ENCODE data around the gene MSL1. TPM values are rescaled to one million over a fixed set of nuclear protein-coding genes. Genes with fewer than 3 reads are reported as not detected.

The MSL1 gene
- total and polyA plus RNA-seq, 2 of the 13 experiments (the other 11 are each of a cell fraction or from before 2014, with no cell fraction given), result 63.8 to 88.5 TPM

GRCh38 chr17:40072735-40073346, 48.9 kb upstream of the MSL1 start (continued):
- no peak for TF ChIP-seq SMAD1 (CRISPR knock-in tag; IDR thresholded peaks at IDR 0.05; ENCODE audit: borderline replicate concordance, low read depth)
- no peak for TF ChIP-seq HNRNPH1 (optimal IDR thresholded peaks at IDR 0.05; ENCODE audit: low read depth, low read length)
- no peak for TF ChIP-seq LRRFIP1 (CRISPR knock-in tag; conservative IDR thresholded peaks at IDR 0.05)
- TF ChIP-seq ZNF816 (CRISPR knock-in tag; IDR thresholded peaks at IDR 0.05; ENCODE audit: borderline replicate concordance), result no peak
- TF ChIP-seq ZXDC (CRISPR knock-in tag; IDR thresholded peaks at IDR 0.05), result no peak
- no peak for TF ChIP-seq ZNF264 (CRISPR knock-in tag; IDR thresholded peaks at IDR 0.05)
- TF ChIP-seq ZMYM4 (CRISPR knock-in tag; IDR thresholded peaks at IDR 0.05), result no peak
- TF ChIP-seq RBM39 (IDR thresholded peaks at IDR 0.05; ENCODE audit: low read depth, low read length, poor library complexity, severe bottlenecking), result no peak
- TF ChIP-seq ZNF543 (CRISPR knock-in tag; IDR thresholded peaks at IDR 0.05), result no peak
- TF ChIP-seq SIX1 (CRISPR knock-in tag; IDR thresholded peaks at IDR 0.05; ENCODE audit: borderline replicate concordance), result no peak
- TF ChIP-seq JUN (CRISPR knock-in tag; IDR thresholded peaks at IDR 0.05), result no peak
- TF ChIP-seq ZNF776 (CRISPR knock-in tag; IDR thresholded peaks at IDR 0.05), result no peak
- no peak; the same call in 1 of the 2 replicates for TF ChIP-seq THRA (CRISPR knock-in tag; IDR thresholded peaks at IDR 0.05; ENCODE audit: borderline replicate concordance)
- TF ChIP-seq HOXA3 (CRISPR knock-in tag; IDR thresholded peaks at IDR 0.05), result peak; percentile 52
- no peak for TF ChIP-seq THAP11 (CRISPR knock-in tag; IDR thresholded peaks at IDR 0.05)
- TF ChIP-seq ZBTB14 (CRISPR knock-in tag; IDR thresholded peaks at IDR 0.05), result no peak
- no peak for TF ChIP-seq BRD4 (CRISPR knock-in tag; IDR thresholded peaks at IDR 0.05)
- TF ChIP-seq ZNF296 (CRISPR knock-in tag; conservative IDR thresholded peaks at IDR 0.05), result peak; percentile 48; the same call in 1 of the 2 replicates
- TF ChIP-seq NCOR1 (IDR thresholded peaks at IDR 0.05; ENCODE audit: borderline replicate concordance, low read length), result no peak
- no peak for TF ChIP-seq FOXK1 (CRISPR knock-in tag; IDR thresholded peaks at IDR 0.05; ENCODE audit: borderline replicate concordance, low read depth)
- no peak for TF ChIP-seq ZNF782 (CRISPR knock-in tag; IDR thresholded peaks at IDR 0.05; ENCODE audit: borderline replicate concordance)
- TF ChIP-seq NFYC (CRISPR knock-in tag; IDR thresholded peaks at IDR 0.05), result no peak
